ENCODE measurements around the gene SPOP.
"Not testable (repeated sequence)": the region's sequence is repeated elsewhere in the genome, so short reads cannot be mapped to it uniquely, and the experiment has no call there.

Gene SPOP

GRCh38 chr17:49576088-49576916 is 101.6 kb downstream of the SPOP start:
- no peaks in the 10 kb centered on the region for H3K36me3 ChIP-seq (ENCODE audit: insufficient read depth, low read length)
- no peaks in the 10 kb centered on the region for H3K9me3 ChIP-seq (ENCODE audit: control insufficient read depth, insufficient read depth, low read length)
- H3K9ac ChIP-seq (ENCODE audit: low read depth, low read length) = peak overlapping the region; percentile 95
- H3K4me1 ChIP-seq (ENCODE audit: insufficient read depth, low read length) = peaks cover 21% of the 10 kb centered on the region

DNA sequence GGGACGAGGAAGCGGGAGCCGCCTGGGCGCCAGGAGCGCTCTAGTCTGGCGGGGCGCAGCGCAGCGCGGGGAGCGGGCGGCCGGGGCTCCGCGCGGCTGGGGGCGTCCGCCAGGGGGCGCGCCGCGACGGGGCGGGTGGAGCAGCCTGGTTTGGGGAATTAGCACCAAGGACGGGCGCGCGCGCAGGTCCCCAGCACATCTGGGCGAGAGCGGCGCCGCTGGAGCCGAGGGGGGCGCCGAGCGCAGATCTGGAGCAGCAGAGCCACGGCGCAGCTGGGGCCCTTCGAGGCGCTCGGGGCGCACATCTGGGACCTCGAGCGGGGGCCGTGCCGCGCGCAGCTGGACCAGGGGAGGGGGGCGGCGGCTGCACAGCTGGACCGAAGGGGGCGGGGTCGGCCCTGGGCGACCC is 102.2 kb downstream of the SPOP start, which contains the start of gene NXPH3:
NXPH3 (plus strand) TSS at position 193 of the 409 bp plus-strand sequence. CDS start 349 bp downstream, outside the sequence.
- peak within 1 kb of the TSS; percentile 95 for H3K9ac ChIP-seq (ENCODE audit: low read depth, low read length)

DNA sequence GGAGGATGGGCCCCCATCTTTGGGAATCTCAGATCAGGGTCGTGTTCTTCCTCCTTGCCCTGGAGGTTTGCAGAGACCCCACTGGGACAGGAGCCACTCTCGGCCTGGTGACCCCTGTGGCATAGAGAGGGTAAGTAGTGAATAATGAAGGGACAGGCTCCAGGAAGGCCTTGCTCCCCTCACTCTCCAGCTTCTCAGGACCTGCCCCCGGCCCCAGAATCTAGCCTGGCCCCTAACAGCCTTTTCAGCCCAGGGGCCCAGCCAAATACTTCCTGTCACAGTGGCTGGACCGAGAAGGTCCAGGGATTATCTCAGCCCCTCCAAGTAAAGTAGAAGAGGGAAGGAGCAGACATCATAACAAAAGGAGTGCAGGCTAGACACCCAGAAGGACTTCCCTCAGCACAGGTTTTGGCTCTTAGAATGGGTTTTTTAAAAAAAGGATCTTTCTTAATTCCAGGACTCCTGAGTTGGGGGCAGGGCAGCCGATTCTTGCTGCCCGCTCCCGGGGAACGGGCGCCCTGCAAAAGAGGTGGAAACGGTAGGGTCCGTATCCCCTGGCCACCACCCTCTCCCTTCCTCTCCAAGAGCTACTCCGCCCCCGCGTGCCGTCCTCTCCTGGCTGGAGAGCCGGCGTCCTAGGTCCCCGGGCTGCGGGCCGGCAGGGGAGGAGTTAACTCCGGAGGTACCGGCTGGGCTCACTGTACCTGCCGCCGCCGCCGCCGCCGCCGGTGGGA is 102.8 kb downstream of the SPOP start:
- H3K9me3 ChIP-seq (ENCODE audit: control insufficient read depth, insufficient read depth, low read length) = no peaks in the 10 kb centered on the region
- peaks cover 21% of the 10 kb centered on the region for H3K4me1 ChIP-seq (ENCODE audit: insufficient read depth, low read length)
- H3K9ac ChIP-seq (ENCODE audit: low read depth, low read length) = peak overlapping the region; percentile 95; the same call in 1 of the 2 replicates
- H3K36me3 ChIP-seq (ENCODE audit: insufficient read depth, low read length) = no peaks in the 10 kb centered on the region

More for the DNA sequence above, 102.2 kb downstream of the SPOP start, which contains the start of gene NXPH3:
- H3K9me3 ChIP-seq (ENCODE audit: control insufficient read depth, insufficient read depth, low read length) = no peaks in the 10 kb centered on the region
- H3K4me1 ChIP-seq (ENCODE audit: insufficient read depth, low read length) = peaks cover 21% of the 10 kb centered on the region
- H3K36me3 ChIP-seq (ENCODE audit: insufficient read depth, low read length) = no peaks in the 10 kb centered on the region

- no peaks in the 10 kb centered on the region for H3K36me3 ChIP-seq (ENCODE audit: insufficient read depth, low read length)
- peaks cover 21% of the 10 kb centered on the region for H3K4me1 ChIP-seq (ENCODE audit: insufficient read depth, low read length)
- no peaks in the 10 kb centered on the region for H3K9me3 ChIP-seq (ENCODE audit: control insufficient read depth, insufficient read depth, low read length)
- no peak overlapping the region for H3K9ac ChIP-seq (ENCODE audit: low read depth, low read length)
These were observed 103.5 kb downstream of the SPOP start for GRCh38 chr17:49574323-49574781.

GRCh38 chr17:49573510-49574322 is 104.2 kb downstream of the SPOP start:
- Histone ChIP-seq H3K4me1 (ENCODE audit: insufficient read depth, low read length) (peaks cover 21% of the 10 kb centered on the region), H3K9ac (ENCODE audit: low read depth, low read length) (no peak overlapping the region), H3K9me3 (ENCODE audit: control insufficient read depth, insufficient read depth, low read length) (no peaks in the 10 kb centered on the region), H3K36me3 (ENCODE audit: insufficient read depth, low read length) (no peaks in the 10 kb centered on the region)

DNA sequence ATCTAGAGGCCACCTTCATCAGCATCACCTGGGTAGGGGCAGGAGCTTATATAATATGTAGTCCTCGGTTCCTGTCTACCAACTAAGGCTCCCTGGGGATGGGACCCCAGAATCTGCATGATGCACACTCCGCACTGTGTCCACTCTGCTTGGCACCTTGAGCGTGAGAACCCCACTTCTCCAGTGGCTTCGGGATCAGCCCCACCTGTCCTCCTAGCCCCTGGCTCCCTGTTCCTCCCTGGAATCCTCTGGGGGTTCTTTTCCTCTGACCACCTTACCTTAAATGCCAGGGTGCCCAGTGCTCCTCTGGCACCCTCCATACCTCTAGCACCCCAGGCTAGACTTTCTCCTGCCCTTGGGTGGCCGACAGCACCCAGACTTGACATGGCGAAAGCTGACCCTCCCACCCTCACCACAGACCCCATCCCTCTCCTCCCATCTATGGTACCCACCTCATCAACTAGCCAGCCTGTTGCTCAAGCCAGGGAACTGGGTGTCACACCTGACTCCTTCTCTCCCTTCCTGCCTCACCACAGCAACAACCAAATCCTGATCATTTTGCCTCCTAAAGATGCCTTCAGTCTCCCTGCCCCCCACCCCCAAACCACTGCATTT is 105.0 kb downstream of the SPOP start:
- peaks cover 21% of the 10 kb centered on the region for H3K4me1 ChIP-seq (ENCODE audit: insufficient read depth, low read length)
- H3K36me3 ChIP-seq (ENCODE audit: insufficient read depth, low read length) = no peaks in the 10 kb centered on the region
- no peak overlapping the region for H3K9ac ChIP-seq (ENCODE audit: low read depth, low read length)
- no peaks in the 10 kb centered on the region for H3K9me3 ChIP-seq (ENCODE audit: control insufficient read depth, insufficient read depth, low read length)

DNA sequence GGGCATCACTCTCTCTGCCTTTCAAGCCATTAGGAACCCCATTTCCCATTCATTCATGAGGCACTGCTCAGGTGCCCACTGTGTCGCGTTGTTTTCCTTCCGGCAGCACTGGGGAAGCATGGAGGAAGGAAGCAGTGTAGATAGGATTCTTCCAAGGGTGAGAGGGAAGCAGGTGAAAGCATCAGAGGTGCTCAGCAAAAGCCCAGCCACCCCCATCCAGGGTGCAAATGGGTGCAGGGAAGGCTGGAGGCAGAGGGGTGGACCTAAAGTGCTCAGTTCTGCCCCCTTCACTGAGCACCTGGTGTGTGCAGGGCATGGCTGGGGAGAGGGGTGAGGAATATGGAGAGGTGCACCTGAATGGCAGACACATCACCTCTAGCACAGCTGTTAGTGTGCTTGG is 105.7 kb downstream of the SPOP start:
- Histone ChIP-seq H3K4me1 (ENCODE audit: insufficient read depth, low read length) (peaks cover 17% of the 10 kb centered on the region), H3K9ac (ENCODE audit: low read depth, low read length) (no peak overlapping the region), H3K9me3 (ENCODE audit: control insufficient read depth, insufficient read depth, low read length) (no peaks in the 10 kb centered on the region), H3K36me3 (ENCODE audit: insufficient read depth, low read length) (no peaks in the 10 kb centered on the region)

DNA sequence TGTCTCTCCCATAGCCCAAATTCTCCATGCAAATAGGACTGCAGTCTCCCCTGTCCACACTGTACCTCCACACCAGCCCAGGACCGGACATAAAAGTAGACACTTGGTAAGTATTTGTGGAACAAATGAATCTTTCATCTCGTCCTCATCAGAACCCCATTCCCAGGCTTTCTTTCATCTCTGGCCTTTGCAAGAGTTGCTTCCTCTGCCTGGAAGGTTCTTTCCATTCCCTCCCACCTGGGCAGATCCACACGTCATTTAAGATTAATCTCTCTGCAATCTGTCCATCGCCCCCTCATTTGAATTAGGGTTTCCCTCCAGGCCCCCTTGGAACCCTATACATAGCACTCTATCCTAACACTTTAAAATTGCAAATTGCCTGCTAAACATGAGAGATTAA is 106.1 kb downstream of the SPOP start:
- H3K4me1 ChIP-seq (ENCODE audit: insufficient read depth, low read length) = peaks cover 17% of the 10 kb centered on the region
- H3K9me3 ChIP-seq (ENCODE audit: control insufficient read depth, insufficient read depth, low read length) = no peaks in the 10 kb centered on the region
- no peaks in the 10 kb centered on the region for H3K36me3 ChIP-seq (ENCODE audit: insufficient read depth, low read length)
- H3K9ac ChIP-seq (ENCODE audit: low read depth, low read length) = no peak overlapping the region

- H3K9ac ChIP-seq (ENCODE audit: low read depth, low read length) = no peak overlapping the region
- no peaks in the 10 kb centered on the region for H3K36me3 ChIP-seq (ENCODE audit: insufficient read depth, low read length)
- no peaks in the 10 kb centered on the region for H3K9me3 ChIP-seq (ENCODE audit: control insufficient read depth, insufficient read depth, low read length)
- peaks cover 20% of the 10 kb centered on the region for H3K4me1 ChIP-seq (ENCODE audit: insufficient read depth, low read length)
These were observed 106.6 kb downstream of the SPOP start for GRCh38 chr17:49571283-49571682.

DNA sequence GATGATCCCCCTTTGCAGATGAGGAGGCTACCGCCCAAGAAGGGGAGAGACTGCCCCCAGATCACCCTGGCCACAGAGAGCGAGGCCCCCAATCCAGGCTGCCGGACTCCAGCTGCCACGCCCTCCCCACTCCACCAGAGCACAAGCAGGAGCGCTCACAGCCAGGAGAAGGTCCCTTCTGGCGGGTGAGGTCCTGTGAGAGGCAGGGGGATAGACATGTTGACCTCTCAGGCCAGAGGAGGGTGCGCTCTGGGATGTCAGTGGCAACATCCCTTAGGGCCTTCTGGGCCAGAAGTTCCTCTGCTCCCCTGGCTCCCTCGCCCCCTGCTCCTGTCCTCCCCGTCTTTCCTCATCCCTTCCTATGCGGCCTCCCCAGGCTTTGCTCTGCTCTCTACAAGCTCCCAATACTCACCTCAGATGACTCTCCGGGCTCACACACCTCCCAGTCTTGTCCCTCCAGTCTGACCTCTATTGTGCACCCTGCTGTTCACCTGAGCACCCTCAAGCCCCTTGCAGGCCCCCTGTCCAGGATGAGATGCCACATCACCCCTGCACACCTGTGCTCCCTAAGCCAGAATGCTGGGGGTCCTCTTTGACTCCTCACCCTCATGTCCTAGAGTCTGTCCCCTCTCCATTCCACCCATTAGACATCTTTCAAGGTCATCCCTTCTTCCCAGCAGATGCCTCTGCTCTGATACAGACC is 107.2 kb downstream of the SPOP start:
- H3K9ac ChIP-seq (ENCODE audit: low read depth, low read length) = peak overlapping the region; percentile 70; the same call in 1 of the 2 replicates
- no peaks in the 10 kb centered on the region for H3K9me3 ChIP-seq (ENCODE audit: control insufficient read depth, insufficient read depth, low read length)
- peaks cover 22% of the 10 kb centered on the region for H3K4me1 ChIP-seq (ENCODE audit: insufficient read depth, low read length)
- no peaks in the 10 kb centered on the region for H3K36me3 ChIP-seq (ENCODE audit: insufficient read depth, low read length)

DNA sequence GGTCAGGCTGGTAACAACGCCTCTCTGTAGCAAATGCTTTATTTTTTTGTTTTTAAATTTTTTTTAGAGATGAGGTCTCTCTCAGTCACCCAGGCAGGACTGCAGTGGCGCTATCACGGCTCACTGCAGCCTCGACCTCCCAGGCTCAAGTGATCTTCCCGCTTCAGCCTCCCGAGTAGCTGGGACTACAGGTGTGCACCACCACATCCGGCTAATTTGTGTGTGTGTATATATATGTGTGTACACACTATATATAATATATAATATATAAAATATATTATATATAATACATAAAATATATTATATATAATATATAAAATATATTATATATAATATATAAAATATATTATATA is 109.2 kb downstream of the SPOP start:
- not testable (repeated sequence) for H3K36me3 ChIP-seq (ENCODE audit: insufficient read depth, low read length); H3K4me1 ChIP-seq (ENCODE audit: insufficient read depth, low read length); H3K9ac ChIP-seq (ENCODE audit: low read depth, low read length); H3K9me3 ChIP-seq (ENCODE audit: control insufficient read depth, insufficient read depth, low read length)

DNA sequence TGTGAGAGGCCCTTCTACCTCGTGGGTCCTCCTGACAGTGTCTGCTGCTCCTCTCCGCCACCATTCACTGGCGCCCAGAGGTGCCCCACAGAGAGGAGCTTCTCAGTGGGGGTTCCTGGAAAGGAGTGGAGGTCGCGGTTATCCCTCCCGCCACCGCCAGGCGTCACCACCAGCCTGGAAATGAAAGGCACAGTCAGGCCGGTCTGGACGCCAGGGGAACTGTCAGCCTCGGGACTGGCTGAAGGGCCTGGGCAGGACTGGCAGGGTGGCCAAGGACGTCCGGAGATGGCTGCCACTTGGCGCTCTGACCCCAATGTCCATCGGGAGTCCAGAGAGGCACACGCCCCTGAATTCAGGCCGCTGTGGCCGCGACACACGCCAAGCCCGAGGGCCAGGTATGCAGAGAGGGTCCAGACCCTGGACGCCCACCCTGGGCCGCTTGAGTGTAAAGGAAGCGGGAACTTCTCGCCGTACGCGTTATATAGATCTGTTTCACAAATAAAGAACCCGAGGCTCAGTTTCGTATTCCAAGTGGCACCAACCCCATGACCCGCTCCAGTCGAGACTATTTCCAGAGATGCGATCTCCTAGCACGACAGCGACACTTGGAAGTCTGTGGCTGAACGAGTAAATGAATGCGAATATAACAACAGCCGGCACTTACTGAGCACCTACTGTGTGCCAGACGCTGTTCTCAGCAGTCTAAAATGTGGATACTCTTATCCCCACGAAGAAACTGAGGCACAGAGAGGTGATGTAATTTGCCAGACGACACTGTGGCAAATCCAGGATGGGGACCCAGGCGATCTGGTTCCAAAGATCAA is 109.8 kb downstream of the SPOP start:
- Histone ChIP-seq H3K36me3 (ENCODE audit: insufficient read depth, low read length) (no peaks in the 10 kb centered on the region), H3K9me3 (ENCODE audit: control insufficient read depth, insufficient read depth, low read length) (no peaks in the 10 kb centered on the region), H3K4me1 (ENCODE audit: insufficient read depth, low read length) (0 out of 2 replicates have a peak, but pooled peaks cover 5% of the 10 kb centered on the region), H3K9ac (ENCODE audit: low read depth, low read length) (peak overlapping the region; percentile 16; the same call in 1 of the 2 replicates)

- Histone ChIP-seq H3K36me3 (ENCODE audit: insufficient read depth, low read length) (no peaks in the 10 kb centered on the region), H3K9ac (ENCODE audit: low read depth, low read length) (no peak overlapping the region), H3K9me3 (ENCODE audit: control insufficient read depth, insufficient read depth, low read length) (no peaks in the 10 kb centered on the region), H3K4me1 (ENCODE audit: insufficient read depth, low read length) (0 out of 2 replicates have a peak, but pooled peaks cover 5% of the 10 kb centered on the region)
These were observed 110.8 kb downstream of the SPOP start for GRCh38 chr17:49567104-49567521.

All from ES-I3 (cell line).